ENCODE results near the gene TWIST1.

TWIST1 gene

GRCh38 chr7:19094598-19095352 is 22.7 kb downstream of the TWIST1 start:
- no peak for DNase-seq (ENCODE audit: low spot score)

GRCh38 chr7:19094138-19094537 is 23.3 kb downstream of the TWIST1 start:
- no peak for DNase-seq (ENCODE audit: low spot score)

- DNase-seq (ENCODE audit: low spot score), result no peak
Observed at GRCh38 chr7:19091550-19092200, 25.8 kb downstream of the TWIST1 start.

GRCh38 chr7:19090526-19090925 is 26.9 kb downstream of the TWIST1 start:
- DNase-seq (ENCODE audit: low spot score), result no peak

- no peak for DNase-seq (ENCODE audit: low spot score)
Observed at GRCh38 chr7:19089797-19090196, 27.6 kb downstream of the TWIST1 start.

- DNase-seq (ENCODE audit: low spot score), result no peak
Observed at GRCh38 chr7:19089378-19089777, 28.1 kb downstream of the TWIST1 start.

- no peak for DNase-seq (ENCODE audit: low spot score)
Observed at GRCh38 chr7:19080093-19080492, 37.3 kb downstream of the TWIST1 start.

GRCh38 chr7:19079066-19079465 is 38.4 kb downstream of the TWIST1 start:
- no peak for DNase-seq (ENCODE audit: low spot score)

- no peak for DNase-seq (ENCODE audit: low spot score)
Observed at GRCh38 chr7:19069842-19070241, 47.6 kb downstream of the TWIST1 start.

GRCh38 chr7:19066170-19066569 is 51.3 kb downstream of the TWIST1 start:
- DNase-seq (ENCODE audit: low spot score), result no peak
